Neural cell (in vitro differentiated cells): ENCODE measurements around the gene FAM32A. TPM values are rescaled to one million over a fixed set of nuclear protein-coding genes. Genes with fewer than 3 reads are reported as not detected.

Experiments used
- H2AFZ ChIP-seq: fragments of 200-600, 300-800 bp; sonication (generic), shearing (Covaris generic); 2 replicates; pipeline ENCODE4 v1.6.0; 2014; ENCODE audit warnings: low read depth, mild to moderate bottlenecking, antibody characterized with exemption, low read length, moderate library complexity
- H3F3A ChIP-seq: fragments of 200-600 bp; shearing (Covaris generic); 2 replicates; pipeline ENCODE4 v1.6.1; 2016; ENCODE audit warnings: mild to moderate bottlenecking, moderate library complexity, mixed read lengths, antibody characterized with exemption, low read length; ENCODE audit not compliant: insufficient read depth, poor library complexity, severe bottlenecking
- H3K27ac ChIP-seq: fragments of 200-600, 300-800 bp; sonication (generic), shearing (Covaris generic); 2 replicates; pipeline ENCODE4 v1.5.1; 2014; ENCODE audit warnings: mild to moderate bottlenecking, low read length, moderate library complexity
- H3K27me3 ChIP-seq: fragments of 300-800, 200-600 bp; sonication (generic), shearing (Covaris generic); 2 replicates; pipeline ENCODE4 v1.6.0; 2014; ENCODE audit warnings: mild to moderate bottlenecking, low read depth, low read length, moderate library complexity; ENCODE audit not compliant: insufficient read depth
- H3K36me3 ChIP-seq: fragments of 300-800, 200-600 bp; sonication (generic), shearing (Covaris generic); 2 replicates; pipeline ENCODE4 v1.5.1; 2014; ENCODE audit warnings: mild to moderate bottlenecking, antibody characterized with exemption, low read length, moderate library complexity; ENCODE audit not compliant: insufficient read depth
- H3K4me2 ChIP-seq: fragments of 300-800, 200-600 bp; sonication (generic), shearing (Covaris generic); 2 replicates; pipeline ENCODE4 v1.6.0; 2014; ENCODE audit warnings: mild to moderate bottlenecking, low read length
- H3K4me3 ChIP-seq: fragments of 300-800, 200-600 bp; sonication (generic), shearing (Covaris generic); 2 replicates; pipeline ENCODE4 v1.5.1; 2014; ENCODE audit warnings: mild to moderate bottlenecking, low read length, moderate library complexity
- H3K79me2 ChIP-seq: fragments of 200-600 bp; shearing (Covaris generic); replicated peaks from 2 replicates; pipeline ENCODE4 v1.6.0; 2014; ENCODE audit warnings: mild to moderate bottlenecking, low read length, moderate library complexity; ENCODE audit not compliant: insufficient read depth
- H3K9ac ChIP-seq: fragments of 300-800, 200-600 bp; sonication (generic), shearing (Covaris generic); 2 replicates; pipeline ENCODE4 v1.6.1; 2016; ENCODE audit warnings: mild to moderate bottlenecking, low read length, mixed read lengths
- H3K9me2 ChIP-seq: fragments of 200-600 bp; shearing (Covaris generic); 2 replicates; pipeline ENCODE4 v1.6.1; 2016; ENCODE audit warnings: mild to moderate bottlenecking, low read length, mixed read lengths; ENCODE audit not compliant: insufficient read depth
- H3K9me3 ChIP-seq: fragments of 200-600, 300-800 bp; sonication (generic), shearing (Covaris generic); 2 replicates; pipeline ENCODE4 v1.6.1; 2016; ENCODE audit warnings: mild to moderate bottlenecking, mixed run types, low read length, moderate library complexity, mixed read lengths
- H4K20me1 ChIP-seq: fragments of 200-600 bp; shearing (Covaris generic); 2 replicates; pipeline ENCODE4 v1.6.1; 2016; ENCODE audit warnings: mild to moderate bottlenecking, mixed run types; ENCODE audit not compliant: insufficient read depth
- CTCF ChIP-seq: fragments of 450-650 bp; IDR thresholded peaks from 2 replicates; pipeline ENCODE4 v1.5.1; 2014; ENCODE audit warnings: antibody characterized with exemption, mild to moderate bottlenecking, moderate library complexity; ENCODE audit not compliant: poor library complexity, severe bottlenecking
- EP300 ChIP-seq: fragments of 450-650 bp; conservative IDR thresholded peaks from 2 replicates; pipeline ENCODE4 v1.6.1; 2014; ENCODE audit warnings: antibody characterized with exemption, mild to moderate bottlenecking, moderate library complexity; ENCODE audit not compliant: poor library complexity, severe bottlenecking
- EZH2 ChIP-seq: fragments of 200-600, 300-800 bp; shearing (Covaris generic), sonication (generic); IDR thresholded peaks from 2 replicates; pipeline ENCODE4 v1.6.1; 2014; ENCODE audit warnings: antibody characterized with exemption, low read length, borderline replicate concordance, mild to moderate bottlenecking; ENCODE audit not compliant: insufficient read depth, poor library complexity, severe bottlenecking
- MXI1 ChIP-seq: fragments of 450-650 bp; conservative IDR thresholded peaks from 2 replicates; pipeline ENCODE4 v1.6.1; 2014; ENCODE audit warnings: antibody characterized with exemption, mild to moderate bottlenecking; ENCODE audit not compliant: poor library complexity, severe bottlenecking
- POLR2AphosphoS5 ChIP-seq: IDR thresholded peaks from 2 replicates; pipeline ENCODE4 v1.6.1; 2012
- RAD21 ChIP-seq: fragments of 450-650 bp; conservative IDR thresholded peaks from 2 replicates; pipeline ENCODE4 v1.6.1; 2014; ENCODE audit warnings: antibody characterized with exemption, mild to moderate bottlenecking, moderate library complexity
- REST ChIP-seq: IDR thresholded peaks from 2 replicates; pipeline ENCODE4 v1.6.1; 2012; ENCODE audit warnings: borderline replicate concordance
- SMC3 ChIP-seq: fragments of 450-650 bp; conservative IDR thresholded peaks from 2 replicates; pipeline ENCODE4 v1.6.1; 2014; ENCODE audit warnings: antibody characterized with exemption, mild to moderate bottlenecking, moderate library complexity; ENCODE audit not compliant: poor library complexity
- TAF1 ChIP-seq: IDR thresholded peaks from 2 replicates; pipeline ENCODE4 v1.6.1; 2012; ENCODE audit warnings: low read depth
- polyA plus RNA-seq: library from polyadenylated mRNA; depleted of rRNA; stranded (reverse); fragments of >200 nt; gene quantifications from 2 replicates; pipeline ENCODE4 v1.2.3, GENCODE V29; 2014

FAM32A gene
- polyA plus RNA-seq, 1 donor from 2014 or later: 545 TPM

GRCh38 chr19:16217716-16218451 is 32.7 kb downstream of the FAM32A start:
- Histone ChIP-seq H3K9me2 (no peaks in the 10 kb centered on the region), H3K4me3 (no peak overlapping the region), H2AFZ (no peak overlapping the region), H3K36me3 (no peaks in the 10 kb centered on the region), H3K4me2 (no peak overlapping the region), H4K20me1 (no peaks in the 10 kb centered on the region), H3K9me3 (no peaks in the 10 kb centered on the region), H3K79me2 (no peaks in the 10 kb centered on the region), H3K9ac (no peak overlapping the region), H3F3A (no peaks in the 10 kb centered on the region), H3K27me3 (no peaks in the 10 kb centered on the region), H3K27ac (no peak overlapping the region)
- TF ChIP-seq EZH2: no peak

GRCh38 chr19:16218851-16219250 is 33.6 kb downstream of the FAM32A start:
- Histone ChIP-seq H3F3A (no peaks in the 10 kb centered on the region), H3K4me3 (no peak overlapping the region), H3K79me2 (no peaks in the 10 kb centered on the region), H3K4me2 (no peak overlapping the region), H3K27me3 (no peaks in the 10 kb centered on the region), H3K9me3 (no peaks in the 10 kb centered on the region), H3K9me2 (no peaks in the 10 kb centered on the region), H4K20me1 (no peaks in the 10 kb centered on the region), H3K9ac (no peak overlapping the region), H3K27ac (no peak overlapping the region), H3K36me3 (no peaks in the 10 kb centered on the region), H2AFZ (no peak overlapping the region)
- no peak for TF ChIP-seq MXI1
- TF ChIP-seq RAD21: no peak
- TF ChIP-seq CTCF: no peak

GRCh38 chr19:16222806-16223205 is 37.6 kb downstream of the FAM32A start:
- H2AFZ ChIP-seq: no peak overlapping the region
- no peaks in the 10 kb centered on the region for H3K9me2 ChIP-seq
- no peaks in the 10 kb centered on the region for H4K20me1 ChIP-seq
- no peaks in the 10 kb centered on the region for H3K9me3 ChIP-seq
- H3K79me2 ChIP-seq: no peaks in the 10 kb centered on the region
- H3F3A ChIP-seq: no peaks in the 10 kb centered on the region
- H3K36me3 ChIP-seq: no peaks in the 10 kb centered on the region
- H3K4me2 ChIP-seq: no peak overlapping the region
- no peak overlapping the region for H3K4me3 ChIP-seq
- no peak overlapping the region for H3K27ac ChIP-seq
- TF ChIP-seq EP300 (no peak), CTCF (no peak), SMC3 (no peak), EZH2 (no peak), TAF1 (no peak), MXI1 (no peak), POLR2AphosphoS5 (no peak), RAD21 (no peak), REST (no peak)
- H3K27me3 ChIP-seq: no peaks in the 10 kb centered on the region
- H3K9ac ChIP-seq: no peak overlapping the region
